Stimulated activated CD8-positive, alpha-beta memory T cell treated with anti-CD3 and anti-CD28 coated beads, Interleukin-7, amount 100 ng/mL, for 24 hours (primary cell): ENCODE results near the gene FMNL3.

ENCODE experiments used
- DNase-seq: peaks from one replicate; pipeline ENCODE4 v3.0.0-alpha.2; 2020; ENCODE audit warnings: low read depth

FMNL3 gene

DNA sequence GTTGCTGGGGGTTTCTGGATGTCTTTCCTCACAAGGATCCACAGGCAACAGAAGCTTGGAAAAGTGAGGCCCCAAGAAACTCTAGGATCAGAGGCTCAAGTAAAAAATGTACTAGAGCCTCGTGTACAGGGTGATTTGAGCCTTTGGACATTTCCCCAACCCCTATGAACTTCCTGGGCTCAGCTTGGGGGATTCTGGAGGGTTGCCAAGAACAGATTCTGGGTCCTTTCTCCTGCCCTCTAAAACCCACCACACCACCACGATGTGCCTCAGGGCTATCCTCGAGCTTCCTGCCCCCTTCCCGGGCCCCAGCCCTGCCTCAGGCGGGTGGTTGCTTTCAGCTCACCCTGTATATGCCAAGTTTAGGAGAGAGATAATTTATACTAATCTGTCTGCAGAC is 102.3 kb downstream of the FMNL3 start:
- no peak for DNase-seq

- DNase-seq = no peak
Measured at GRCh38 chr12:49603721-49604120, 103.5 kb downstream of the FMNL3 start.

GRCh38 chr12:49599961-49600360 is 107.2 kb downstream of the FMNL3 start:
- no peak for DNase-seq

GRCh38 chr12:49598527-49598926 is 108.7 kb downstream of the FMNL3 start:
- no peak for DNase-seq

- no peak for DNase-seq
Measured at GRCh38 chr12:49588721-49589516, 118.3 kb downstream of the FMNL3 start.

DNA sequence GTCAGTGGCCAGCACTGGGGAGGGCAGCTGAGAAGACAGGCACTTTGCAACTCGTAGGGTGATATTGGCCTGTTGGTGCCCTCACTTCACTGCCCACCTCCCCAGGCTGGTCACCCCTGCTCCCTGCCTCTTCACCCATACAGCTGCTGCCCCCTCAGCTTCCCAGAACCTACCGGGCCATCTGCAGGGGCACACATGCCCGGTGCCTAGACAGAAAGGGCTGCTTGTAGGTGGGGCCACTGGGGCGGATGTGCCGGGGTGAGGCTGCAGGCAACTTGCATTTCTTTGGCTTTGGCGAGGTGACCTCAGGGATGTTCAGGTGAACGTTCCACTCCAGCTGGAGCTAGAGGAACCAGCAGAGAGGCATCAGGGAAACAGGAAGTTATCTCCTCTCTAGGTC is 118.9 kb downstream of the FMNL3 start:
- DNase-seq = no peak

GRCh38 chr12:49587174-49587908 is 119.9 kb downstream of the FMNL3 start:
- no peak for DNase-seq
